GM10266 (cell line): ENCODE measurements around the gene ACY1.
A peak's percentile ranks its signal among the peaks of the same experiment; 100 is the strongest.
"Not testable (repeated sequence)": the region's sequence is repeated elsewhere in the genome, so short reads cannot be mapped to it uniquely, and the experiment has no call there.

ENCODE experiments used
- DNase-seq: peaks from one replicate; pipeline ENCODE4 v3.0.0; 2012; ENCODE audit errors: extremely low spot score
- TF ChIP-seq, protein P1 (sequence below): IDR thresholded peaks from 2 replicates; pipeline ENCODE4 v1.5.1; 2012; ENCODE audit warnings: mild to moderate bottlenecking, low read depth; ENCODE audit not compliant: control insufficient read depth, insufficient read depth; ENCODE audit errors: missing control alignments

Gene ACY1

GRCh38 chr3:51988286-51989146, 5.2 kb downstream of the ACY1 start:
- DNase-seq = no peak
- TF ChIP-seq, protein P1, sequence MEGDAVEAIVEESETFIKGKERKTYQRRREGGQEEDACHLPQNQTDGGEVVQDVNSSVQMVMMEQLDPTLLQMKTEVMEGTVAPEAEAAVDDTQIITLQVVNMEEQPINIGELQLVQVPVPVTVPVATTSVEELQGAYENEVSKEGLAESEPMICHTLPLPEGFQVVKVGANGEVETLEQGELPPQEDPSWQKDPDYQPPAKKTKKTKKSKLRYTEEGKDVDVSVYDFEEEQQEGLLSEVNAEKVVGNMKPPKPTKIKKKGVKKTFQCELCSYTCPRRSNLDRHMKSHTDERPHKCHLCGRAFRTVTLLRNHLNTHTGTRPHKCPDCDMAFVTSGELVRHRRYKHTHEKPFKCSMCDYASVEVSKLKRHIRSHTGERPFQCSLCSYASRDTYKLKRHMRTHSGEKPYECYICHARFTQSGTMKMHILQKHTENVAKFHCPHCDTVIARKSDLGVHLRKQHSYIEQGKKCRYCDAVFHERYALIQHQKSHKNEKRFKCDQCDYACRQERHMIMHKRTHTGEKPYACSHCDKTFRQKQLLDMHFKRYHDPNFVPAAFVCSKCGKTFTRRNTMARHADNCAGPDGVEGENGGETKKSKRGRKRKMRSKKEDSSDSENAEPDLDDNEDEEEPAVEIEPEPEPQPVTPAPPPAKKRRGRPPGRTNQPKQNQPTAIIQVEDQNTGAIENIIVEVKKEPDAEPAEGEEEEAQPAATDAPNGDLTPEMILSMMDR = no peak

DNA sequence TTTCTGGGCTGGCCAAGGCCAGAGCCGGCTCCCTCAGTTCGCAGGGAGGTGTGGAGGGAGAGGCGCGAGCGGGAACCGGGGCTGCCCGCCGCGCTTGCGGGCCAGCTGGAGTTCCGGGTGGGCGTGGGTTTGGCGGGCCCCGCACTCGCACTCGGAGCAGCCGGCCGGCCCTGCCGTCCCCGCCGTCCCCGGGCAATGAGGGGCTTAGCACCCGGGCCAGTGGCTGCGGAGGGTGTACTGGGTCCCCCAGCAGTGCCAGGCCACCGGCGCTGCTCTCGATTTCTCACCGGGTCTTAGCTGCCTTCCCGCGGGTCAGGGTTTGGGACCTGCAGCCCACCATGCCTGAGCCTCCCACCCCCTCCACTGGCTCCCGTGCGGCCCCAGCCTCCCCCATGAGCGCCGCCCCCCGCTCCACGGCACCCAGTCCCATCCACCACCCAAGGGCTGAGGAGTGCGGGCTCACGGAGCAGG, 7.2 kb downstream of the ACY1 start:
- not testable (repeated sequence) for DNase-seq

DNA sequence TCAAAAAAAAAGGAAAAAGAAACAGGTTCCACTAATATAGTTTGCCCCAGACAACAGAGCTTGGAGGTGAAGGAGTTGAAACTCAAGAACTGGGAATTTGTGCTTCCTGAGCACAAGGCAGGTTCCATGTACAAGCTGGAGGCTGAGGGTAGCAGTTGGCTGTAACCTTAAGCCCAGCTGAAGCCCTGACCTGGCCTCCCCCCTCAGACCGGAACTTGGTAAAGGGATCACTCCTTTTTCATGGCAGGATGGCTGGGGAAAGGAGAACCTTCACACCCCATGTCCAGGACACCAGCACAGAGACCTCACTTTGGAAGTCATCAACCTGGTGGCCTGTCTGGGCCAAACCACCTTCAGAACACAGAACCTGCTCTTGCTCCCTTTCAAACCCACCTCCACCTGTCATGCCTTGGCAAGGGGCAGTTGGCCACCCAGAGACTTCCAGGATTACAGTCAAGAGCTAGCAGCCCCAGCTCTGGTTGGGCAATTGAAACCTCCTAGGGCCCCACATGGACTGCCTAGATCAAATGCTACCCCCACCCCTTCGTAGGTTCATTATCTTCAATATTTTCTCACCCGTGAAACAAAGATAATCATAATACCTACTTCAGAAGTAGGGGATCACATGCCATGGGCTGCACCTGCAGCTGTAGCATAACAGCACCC, 8.8 kb downstream of the ACY1 start:
- TF ChIP-seq, protein P1 = no peak
- DNase-seq = no peak

DNA sequence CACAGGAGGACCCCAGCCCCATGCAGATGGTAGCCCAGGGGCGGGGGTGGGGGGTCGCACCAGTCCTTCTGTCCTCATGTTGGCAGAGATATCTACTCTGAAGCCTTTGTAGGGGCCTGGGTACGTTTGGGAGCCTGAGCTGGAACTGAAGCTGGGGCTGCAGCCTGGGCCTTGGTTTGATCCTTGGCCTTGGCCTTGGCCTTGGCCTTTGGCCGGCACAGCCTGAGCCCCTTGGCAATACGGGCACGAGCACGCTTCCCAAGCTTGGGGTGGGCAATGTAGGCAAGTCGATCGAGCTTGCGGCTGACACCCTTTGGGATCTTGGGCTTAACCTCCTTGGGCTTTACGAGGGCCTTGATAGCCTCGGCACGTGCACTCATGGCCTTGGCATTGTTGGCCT, 10.3 kb downstream of the ACY1 start:
- not testable (repeated sequence) for DNase-seq

DNA sequence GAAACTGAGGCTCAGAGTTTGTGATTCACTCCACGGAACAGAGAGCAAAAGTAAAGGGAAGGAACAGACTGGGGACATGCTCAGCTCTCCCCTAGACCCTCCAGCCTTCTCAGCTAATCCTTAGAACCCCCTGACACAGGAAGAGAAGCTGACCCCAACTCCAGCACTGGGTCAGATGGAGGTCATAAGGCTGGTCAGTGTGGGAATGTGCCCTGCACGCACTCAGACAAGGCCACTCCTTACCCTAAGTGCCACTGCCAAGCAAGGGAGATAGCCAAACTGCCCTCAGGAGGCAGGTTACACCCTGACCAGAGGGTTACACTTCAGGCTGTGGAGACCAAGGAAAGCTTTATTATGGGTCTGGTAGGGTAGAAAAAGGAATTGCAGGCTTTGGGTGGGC, 11.2 kb downstream of the ACY1 start:
- no peak for DNase-seq
- TF ChIP-seq, protein P1 = no peak

GRCh38 chr3:51995346-51996163, 12.2 kb downstream of the ACY1 start, which contains the start of gene RPL29:
Gene RPL29, minus strand, starts transcription at chr3:51995895. Its CDS starts 434 bp downstream, at chr3:51995461.
- TF ChIP-seq, protein P1 = peak; percentile 23
- peak; percentile 93 for DNase-seq

DNA sequence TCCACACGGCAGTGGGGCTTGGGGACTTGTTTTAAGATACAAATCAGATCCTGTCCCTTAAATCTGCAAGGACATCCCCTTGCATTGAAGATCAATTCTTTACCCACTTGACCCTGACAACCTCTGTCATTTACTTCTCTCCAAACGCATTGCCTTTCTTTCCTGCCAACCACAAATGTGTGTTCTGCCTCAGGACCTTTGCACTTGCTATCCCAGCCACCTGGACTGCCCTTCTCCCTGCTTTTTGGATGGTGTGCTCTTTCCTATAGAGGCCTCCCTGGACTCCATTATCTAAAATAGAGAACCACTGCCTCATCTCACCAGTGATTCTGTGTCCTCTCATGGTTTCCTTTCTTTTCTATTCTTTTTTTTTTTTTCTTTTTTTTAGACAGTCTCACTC, 13.8 kb downstream of the ACY1 start:
- TF ChIP-seq, protein P1 = no peak
- DNase-seq = no peak
